Endothelial cell (in vitro differentiated cells): ENCODE data around the gene STK40. TPM values are rescaled to one million over a fixed set of nuclear protein-coding genes. Genes with fewer than 3 reads are reported as not detected.

Experiments used
- DNase-seq: peaks from one replicate; pipeline ENCODE4 v3.0.0; 2021; ENCODE audit warnings: low spot score
- H3K27ac Mint-ChIP-seq: one replicate; pipeline ENCODE4 v1.8.0; 2021; ENCODE audit warnings: mixed read lengths, inconsistent platforms; ENCODE audit not compliant: unreplicated experiment
- H3K27me3 Mint-ChIP-seq: one replicate; pipeline ENCODE4 v1.8.0; 2021; ENCODE audit warnings: mild to moderate bottlenecking, moderate library complexity, mixed read lengths, inconsistent platforms; ENCODE audit not compliant: unreplicated experiment
- H3K36me3 Mint-ChIP-seq: one replicate; pipeline ENCODE4 v1.8.0; 2021; ENCODE audit warnings: mild to moderate bottlenecking, low read depth, mixed read lengths, inconsistent platforms; ENCODE audit not compliant: unreplicated experiment
- H3K4me1 Mint-ChIP-seq: one replicate; pipeline ENCODE4 v1.8.0; 2021; ENCODE audit warnings: mild to moderate bottlenecking, mixed read lengths, inconsistent platforms; ENCODE audit not compliant: unreplicated experiment
- H3K4me3 Mint-ChIP-seq: one replicate; pipeline ENCODE4 v1.8.0; 2021; ENCODE audit warnings: mild to moderate bottlenecking, mixed read lengths, inconsistent platforms; ENCODE audit not compliant: unreplicated experiment
- H3K9me3 Mint-ChIP-seq: one replicate; pipeline ENCODE4 v1.8.0; 2021; ENCODE audit warnings: mixed read lengths, inconsistent platforms; ENCODE audit not compliant: unreplicated experiment
- total RNA-seq: library from RNA; stranded (reverse); fragmentation: NEBNext Ultra II Directional; extraction: Animal tissue kit (Norgen Biotek cat#: 25700); gene quantifications from one replicate; pipeline ENCODE4 v1.2.1, GENCODE V29; 2021; ENCODE audit not compliant: unreplicated experiment
- TF ChIP-seq, protein P1 (sequence below): fragments of 200-600 bp; sonication (generic); IDR thresholded peaks from one replicate; pipeline ENCODE4 v1.5.0; 2021; ENCODE audit warnings: antibody characterized with exemption; ENCODE audit not compliant: unreplicated experiment

Gene STK40
- total RNA-seq, 1 donor from 2014 or later, result 37.3 TPM

DNA sequence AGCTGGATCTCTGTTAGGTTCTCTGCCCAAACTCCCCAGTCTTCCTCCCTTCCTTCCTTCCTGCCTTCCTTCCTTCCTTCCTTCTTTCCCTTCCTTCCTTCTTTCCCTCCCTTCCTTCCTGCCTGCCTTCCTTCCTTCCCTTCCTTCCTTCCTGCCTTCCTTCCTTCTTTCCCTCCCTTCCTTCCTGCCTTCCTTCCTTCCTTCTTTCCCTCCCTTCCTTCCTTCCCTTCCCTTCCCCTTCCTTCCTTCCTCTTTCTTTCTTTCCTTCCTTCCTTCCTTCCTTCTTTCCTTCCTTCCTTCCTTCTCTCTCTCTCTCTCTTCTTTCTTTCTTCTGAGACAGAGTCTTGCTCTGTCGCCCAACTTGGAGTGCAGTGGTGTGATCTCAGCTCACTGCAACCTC lies 20.7 kb upstream of the STK40 start:
- no peaks in the 10 kb centered on the region for H3K9me3 Mint-ChIP-seq
- peaks cover 10% of the 10 kb centered on the region for H3K36me3 Mint-ChIP-seq
- H3K27ac Mint-ChIP-seq, result no peak overlapping the region
- H3K4me3 Mint-ChIP-seq, result no peak overlapping the region
- TF ChIP-seq, protein P1, sequence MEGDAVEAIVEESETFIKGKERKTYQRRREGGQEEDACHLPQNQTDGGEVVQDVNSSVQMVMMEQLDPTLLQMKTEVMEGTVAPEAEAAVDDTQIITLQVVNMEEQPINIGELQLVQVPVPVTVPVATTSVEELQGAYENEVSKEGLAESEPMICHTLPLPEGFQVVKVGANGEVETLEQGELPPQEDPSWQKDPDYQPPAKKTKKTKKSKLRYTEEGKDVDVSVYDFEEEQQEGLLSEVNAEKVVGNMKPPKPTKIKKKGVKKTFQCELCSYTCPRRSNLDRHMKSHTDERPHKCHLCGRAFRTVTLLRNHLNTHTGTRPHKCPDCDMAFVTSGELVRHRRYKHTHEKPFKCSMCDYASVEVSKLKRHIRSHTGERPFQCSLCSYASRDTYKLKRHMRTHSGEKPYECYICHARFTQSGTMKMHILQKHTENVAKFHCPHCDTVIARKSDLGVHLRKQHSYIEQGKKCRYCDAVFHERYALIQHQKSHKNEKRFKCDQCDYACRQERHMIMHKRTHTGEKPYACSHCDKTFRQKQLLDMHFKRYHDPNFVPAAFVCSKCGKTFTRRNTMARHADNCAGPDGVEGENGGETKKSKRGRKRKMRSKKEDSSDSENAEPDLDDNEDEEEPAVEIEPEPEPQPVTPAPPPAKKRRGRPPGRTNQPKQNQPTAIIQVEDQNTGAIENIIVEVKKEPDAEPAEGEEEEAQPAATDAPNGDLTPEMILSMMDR, result no peak
- H3K4me1 Mint-ChIP-seq, result peaks cover 8% of the 10 kb centered on the region
- no peak for DNase-seq
- H3K27me3 Mint-ChIP-seq, result peaks cover 2% of the 10 kb centered on the region

DNA sequence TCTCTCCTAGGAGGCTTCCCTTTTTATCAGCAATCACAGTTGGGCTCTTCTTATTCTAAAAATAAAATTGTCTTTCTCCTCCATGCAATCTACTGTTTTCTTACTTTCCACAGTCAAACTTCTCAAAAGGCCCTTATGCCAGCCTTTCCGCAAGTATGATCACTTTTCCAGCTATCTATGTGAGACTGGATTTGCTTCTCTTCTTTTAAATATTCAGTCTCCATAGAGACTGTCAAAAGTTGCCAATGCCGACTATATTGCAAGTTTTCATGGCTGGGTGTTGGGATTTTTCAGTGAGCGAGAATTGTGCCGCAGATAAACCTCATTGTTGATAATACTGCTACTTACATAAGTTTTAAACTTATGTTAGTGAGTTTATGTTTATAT lies 16.8 kb upstream of the STK40 start:
- H3K27ac Mint-ChIP-seq, result peak overlapping the region; percentile 78
- H3K4me1 Mint-ChIP-seq, result peaks cover 23% of the 10 kb centered on the region
- TF ChIP-seq, protein P1, result no peak
- no peak for DNase-seq
- H3K36me3 Mint-ChIP-seq, result peaks cover 7% of the 10 kb centered on the region
- peak overlapping the region; percentile 48 for H3K4me3 Mint-ChIP-seq
- H3K9me3 Mint-ChIP-seq, result no peaks in the 10 kb centered on the region
- H3K27me3 Mint-ChIP-seq, result peaks cover 5% of the 10 kb centered on the region

DNA sequence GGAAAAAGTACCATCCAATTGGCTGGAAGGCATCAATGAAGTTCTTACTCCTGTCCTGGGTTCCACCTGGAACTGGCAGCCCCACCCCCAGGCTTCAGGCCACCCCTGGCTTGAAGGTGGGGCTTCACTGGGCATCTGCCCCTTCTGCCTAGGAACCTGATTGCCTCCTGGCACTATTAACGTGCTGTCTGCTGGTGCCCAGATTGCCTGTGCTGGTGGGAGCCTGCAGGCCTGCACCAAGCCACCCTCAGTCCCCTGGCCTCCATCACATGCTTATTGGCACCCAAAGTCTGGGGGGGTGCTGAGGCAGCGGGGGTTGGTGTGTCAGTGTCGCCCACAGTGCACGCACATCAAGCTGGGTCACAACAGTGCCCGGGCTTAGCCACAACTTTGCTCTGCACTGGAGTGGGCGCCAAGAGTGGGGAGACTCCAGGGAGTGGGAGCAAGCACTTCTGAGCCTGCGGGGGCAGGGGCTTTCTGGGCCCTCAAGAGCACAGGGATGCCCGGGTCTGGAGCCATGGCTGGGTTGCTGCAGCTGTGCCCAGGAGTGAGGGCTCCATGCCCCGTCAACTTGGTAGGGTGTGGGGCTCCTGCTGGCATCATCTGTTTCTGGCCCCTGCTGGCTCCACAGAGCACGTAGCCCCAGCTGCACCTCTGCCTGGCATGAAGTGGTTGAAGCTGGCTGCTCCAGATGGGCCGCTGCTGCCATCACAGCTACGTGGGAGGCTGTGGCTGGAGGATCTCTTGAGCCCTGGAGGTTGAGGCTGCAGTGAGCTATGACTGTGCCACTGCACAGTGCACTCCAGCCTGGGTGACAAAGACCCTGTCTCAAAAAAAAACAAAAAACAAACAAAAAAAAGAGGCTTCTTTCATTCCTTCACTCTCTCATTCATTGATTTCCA lies 16.1 kb upstream of the STK40 start:
- no peak for DNase-seq
- H3K36me3 Mint-ChIP-seq, result peaks cover 5% of the 10 kb centered on the region
- no peaks in the 10 kb centered on the region for H3K9me3 Mint-ChIP-seq
- TF ChIP-seq, protein P1, result no peak
- H3K27me3 Mint-ChIP-seq, result peaks cover 5% of the 10 kb centered on the region
- H3K27ac Mint-ChIP-seq, result no peak overlapping the region
- H3K4me3 Mint-ChIP-seq, result peak overlapping the region; percentile 48
- H3K4me1 Mint-ChIP-seq, result peaks cover 27% of the 10 kb centered on the region

DNA sequence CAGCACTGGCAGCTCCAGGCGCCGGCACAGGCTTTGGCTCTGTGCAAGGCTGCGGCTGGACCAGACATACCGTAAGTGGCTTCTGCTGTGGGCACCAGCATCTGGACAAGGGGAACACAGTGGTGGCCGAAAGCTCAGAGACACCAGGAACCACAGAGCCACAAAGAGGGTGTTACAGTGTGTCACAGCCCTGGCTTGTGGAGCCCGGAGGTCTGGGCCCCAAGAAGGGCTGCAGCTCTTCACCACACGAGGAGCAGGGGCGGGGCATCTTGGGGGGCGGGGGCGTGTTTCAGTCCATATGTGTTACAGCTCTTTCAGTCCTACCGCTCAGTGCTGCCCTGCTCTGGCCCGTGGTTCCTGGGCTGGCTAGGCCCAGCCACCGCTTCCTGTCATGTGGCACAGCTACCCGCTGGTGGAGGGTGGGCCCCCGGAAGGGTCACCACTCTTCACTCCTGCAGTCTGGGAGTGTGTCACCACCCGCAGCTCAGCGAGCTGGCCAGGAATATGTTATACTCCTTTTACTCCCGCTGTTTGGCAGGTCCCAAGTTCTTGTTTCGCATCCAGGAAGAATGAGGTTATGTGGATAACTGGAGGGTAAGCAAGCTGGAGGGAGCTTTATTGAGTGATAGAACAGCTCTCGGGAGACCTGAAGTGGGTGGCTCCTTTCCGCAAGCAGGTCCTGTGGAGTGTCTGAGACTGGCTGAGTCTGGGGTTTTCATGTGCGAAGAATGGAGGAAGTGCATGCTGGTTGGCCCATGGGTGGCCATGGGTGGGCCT lies 15.3 kb upstream of the STK40 start:
- no peak overlapping the region for H3K27ac Mint-ChIP-seq
- peaks cover 5% of the 10 kb centered on the region for H3K27me3 Mint-ChIP-seq
- H3K4me1 Mint-ChIP-seq, result peaks cover 27% of the 10 kb centered on the region
- no peak overlapping the region for H3K4me3 Mint-ChIP-seq
- peak; percentile 19 for DNase-seq
- H3K9me3 Mint-ChIP-seq, result no peaks in the 10 kb centered on the region
- peaks cover 5% of the 10 kb centered on the region for H3K36me3 Mint-ChIP-seq
- TF ChIP-seq, protein P1, result no peak

DNA sequence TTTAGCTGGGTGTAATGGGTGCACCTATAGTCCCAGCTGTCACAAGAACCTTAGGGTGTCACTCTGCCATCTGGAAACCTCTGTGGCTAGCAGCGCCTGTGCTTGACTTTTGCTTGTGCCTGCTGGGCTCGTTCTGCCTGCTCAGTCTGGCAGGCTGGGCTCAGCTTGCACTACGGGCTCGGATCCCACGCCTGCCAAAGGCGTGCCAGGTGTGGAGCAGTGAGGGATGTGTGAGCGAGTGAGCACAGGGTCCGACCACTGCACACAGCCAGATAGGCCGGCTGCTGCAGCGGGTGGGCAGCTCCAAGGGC lies 14.7 kb upstream of the STK40 start:
- no peak for DNase-seq
- peaks cover 27% of the 10 kb centered on the region for H3K4me1 Mint-ChIP-seq
- H3K27ac Mint-ChIP-seq, result no peak overlapping the region
- peaks cover 5% of the 10 kb centered on the region for H3K27me3 Mint-ChIP-seq
- H3K4me3 Mint-ChIP-seq, result no peak overlapping the region
- TF ChIP-seq, protein P1, result no peak
- peaks cover 5% of the 10 kb centered on the region for H3K36me3 Mint-ChIP-seq
- no peaks in the 10 kb centered on the region for H3K9me3 Mint-ChIP-seq
